Suppressor macrophage (primary cell): ENCODE data around the gene GTF3A.

Source experiments
- DNase-seq, 4 experiments: peaks; one replicate each; pipeline ENCODE4 v3.0.0-alpha.2; 2020 to 2022

GTF3A gene

DNA sequence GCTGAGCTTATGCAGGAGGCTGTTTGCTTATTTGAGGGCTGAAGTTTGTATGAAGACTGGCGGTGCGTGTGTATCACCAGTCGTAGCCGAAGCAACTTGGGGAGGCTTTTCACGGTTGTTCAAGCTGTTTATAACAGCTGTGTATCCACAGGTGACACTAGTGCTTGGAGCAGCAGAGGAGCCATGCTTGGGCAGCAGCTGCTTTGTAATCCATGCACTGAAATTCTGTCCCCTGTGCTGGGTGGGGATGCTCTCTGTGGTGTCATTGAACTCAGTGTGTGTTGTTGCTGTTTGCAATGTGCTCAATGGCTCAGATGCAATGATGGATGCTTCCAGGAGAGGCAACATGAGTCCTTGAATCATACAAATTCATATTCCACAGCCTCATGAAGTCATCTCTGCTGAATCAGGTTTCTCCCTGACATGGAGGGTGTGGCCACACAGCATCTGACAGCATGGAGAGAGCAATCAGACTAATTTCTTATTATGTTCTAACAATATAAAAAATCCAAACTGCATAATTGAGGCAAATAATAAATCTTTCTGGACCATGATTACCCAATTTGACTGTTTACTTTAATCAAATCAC, 18.8 kb upstream of the GTF3A start:
- DNase-seq, result peak in 1 of 4 experiments; percentile 7

DNA sequence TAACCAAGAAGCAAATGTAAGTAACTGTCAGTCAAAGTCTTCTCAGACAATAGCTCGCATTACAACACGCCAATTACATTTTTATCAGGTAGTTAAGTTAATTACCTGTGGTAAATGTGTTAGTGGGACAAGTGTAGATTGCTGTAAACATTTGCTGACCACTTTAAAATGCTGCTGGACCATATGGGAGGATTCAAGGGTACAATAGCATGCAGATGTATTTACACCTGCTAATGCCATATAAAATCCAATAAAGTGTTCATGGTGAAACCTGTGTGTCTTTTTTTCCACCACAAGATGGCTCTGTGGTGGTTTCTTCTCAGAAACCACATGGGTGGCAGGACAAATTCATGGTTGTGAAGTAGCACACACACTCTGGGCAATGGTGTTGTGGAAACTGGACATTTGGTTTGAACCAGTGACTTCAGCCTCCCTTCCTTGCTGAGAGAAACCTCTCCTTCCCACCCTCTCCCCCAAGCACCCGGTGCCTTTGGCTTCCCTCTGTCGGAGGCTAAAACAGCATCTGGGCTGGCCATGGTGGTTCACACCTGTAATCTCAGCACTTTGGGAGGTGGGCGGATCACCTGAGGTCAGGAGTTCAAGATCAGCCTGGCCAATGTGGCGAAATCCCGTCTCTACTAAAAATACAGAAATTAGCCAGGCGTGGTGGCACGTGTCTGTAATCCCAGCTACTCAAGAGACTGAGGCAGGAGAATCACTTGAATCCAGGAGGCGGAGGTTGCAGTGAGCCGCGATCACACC, 18.1 kb upstream of the GTF3A start:
- DNase-seq, result peak; percentile 40 to 78 (median 67)

DNA sequence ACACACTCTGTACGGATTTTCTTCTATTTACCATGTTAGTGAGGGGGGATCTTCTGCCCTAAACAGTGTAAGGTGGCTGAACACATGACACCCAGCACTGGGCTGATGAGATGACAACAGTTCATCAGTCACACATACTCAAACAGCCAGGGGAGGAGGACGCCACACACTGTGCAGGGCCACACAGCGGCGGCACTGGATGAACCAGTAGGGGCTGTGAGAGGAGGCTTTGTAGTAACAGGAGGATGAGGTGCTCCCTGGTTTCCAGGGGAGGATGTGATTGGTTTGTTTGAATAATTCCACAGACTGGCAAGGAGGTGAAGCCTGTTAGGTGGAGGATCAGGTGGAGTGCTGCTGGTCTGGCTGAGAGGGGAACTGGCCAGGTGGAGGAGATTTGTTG, 16.3 kb upstream of the GTF3A start:
- DNase-seq, result no peak

DNA sequence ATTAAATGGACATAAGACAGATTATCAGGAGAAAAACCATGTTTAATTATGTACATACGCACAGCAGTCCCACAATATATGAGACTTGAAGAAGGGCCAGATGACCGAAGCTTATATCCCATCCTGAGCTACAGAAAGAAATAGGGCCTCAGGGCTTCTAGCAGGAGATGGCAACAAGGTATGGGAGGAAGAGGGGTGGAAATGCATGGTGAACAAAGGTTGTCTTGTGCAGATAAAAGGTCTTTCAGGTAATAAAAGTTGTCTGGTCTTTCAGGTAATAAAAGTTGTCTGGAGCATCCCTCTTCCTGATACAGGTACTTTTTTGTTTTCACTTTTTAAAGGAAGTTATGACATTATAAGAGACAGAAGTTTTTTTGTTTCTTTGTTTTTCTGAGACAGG, 15.4 kb upstream of the GTF3A start:
- DNase-seq, result no peak

DNA sequence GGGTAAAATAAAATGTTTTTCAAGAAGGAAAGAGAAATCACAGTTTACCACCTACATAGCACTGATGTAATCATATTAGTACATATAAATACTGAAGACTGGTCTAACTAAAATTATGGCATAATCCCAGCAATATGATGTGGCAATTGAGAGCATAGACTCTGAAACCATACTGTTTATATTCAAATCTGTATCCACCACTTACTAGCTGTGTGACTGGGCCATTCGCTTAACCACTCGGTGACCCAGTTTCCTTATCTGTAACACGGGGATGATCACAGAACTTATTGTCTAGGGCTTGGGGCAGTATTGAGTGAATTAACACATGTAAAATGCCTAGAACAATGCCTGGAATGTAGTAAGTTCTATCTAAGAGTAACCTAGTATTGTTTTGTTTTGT, 13.1 kb upstream of the GTF3A start:
- DNase-seq, result peak in 2 of 4 experiments; percentile 18 to 40

DNA sequence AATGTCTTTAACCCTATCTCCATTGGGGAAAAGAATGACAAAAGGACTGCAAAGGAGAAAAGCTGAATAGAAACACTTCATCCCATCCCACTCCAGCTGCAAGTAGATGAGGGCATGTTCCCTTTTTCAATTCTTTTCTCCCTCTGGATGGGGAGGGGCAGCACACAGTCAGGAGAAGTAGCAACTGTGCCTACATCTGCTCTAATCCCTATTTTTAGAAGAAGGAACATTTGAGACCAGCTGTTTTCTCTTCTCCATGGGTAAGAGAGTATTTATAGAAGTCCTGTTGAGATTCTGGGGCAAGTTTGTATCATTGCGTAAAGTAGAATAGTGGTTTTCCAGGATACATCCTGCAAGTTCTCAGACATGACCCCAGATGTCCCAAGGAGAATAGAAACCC, 9.3 kb upstream of the GTF3A start:
- peak; percentile 33 to 61 (median 44) for DNase-seq

DNA sequence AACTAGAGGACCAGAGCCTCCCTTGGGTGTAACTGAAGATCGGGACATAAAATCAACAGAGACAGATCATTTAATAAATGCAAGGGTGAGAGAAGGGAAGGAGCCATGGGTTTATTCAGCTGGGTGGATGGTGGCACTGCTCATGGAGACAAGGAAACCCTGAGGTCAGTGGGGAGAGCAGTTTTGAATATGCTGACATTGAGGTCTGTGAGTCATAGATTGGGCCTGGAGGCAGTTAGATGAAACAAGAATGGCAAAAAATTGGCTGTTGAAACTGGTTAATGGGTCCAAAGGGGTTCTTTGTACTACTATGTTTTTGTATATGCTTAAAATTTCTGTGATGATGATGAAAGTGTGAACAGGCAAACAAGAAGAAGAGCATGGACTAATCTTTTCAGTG, 5.1 kb upstream of the GTF3A start:
- peak in 1 of 4 experiments; percentile 23 for DNase-seq

DNA sequence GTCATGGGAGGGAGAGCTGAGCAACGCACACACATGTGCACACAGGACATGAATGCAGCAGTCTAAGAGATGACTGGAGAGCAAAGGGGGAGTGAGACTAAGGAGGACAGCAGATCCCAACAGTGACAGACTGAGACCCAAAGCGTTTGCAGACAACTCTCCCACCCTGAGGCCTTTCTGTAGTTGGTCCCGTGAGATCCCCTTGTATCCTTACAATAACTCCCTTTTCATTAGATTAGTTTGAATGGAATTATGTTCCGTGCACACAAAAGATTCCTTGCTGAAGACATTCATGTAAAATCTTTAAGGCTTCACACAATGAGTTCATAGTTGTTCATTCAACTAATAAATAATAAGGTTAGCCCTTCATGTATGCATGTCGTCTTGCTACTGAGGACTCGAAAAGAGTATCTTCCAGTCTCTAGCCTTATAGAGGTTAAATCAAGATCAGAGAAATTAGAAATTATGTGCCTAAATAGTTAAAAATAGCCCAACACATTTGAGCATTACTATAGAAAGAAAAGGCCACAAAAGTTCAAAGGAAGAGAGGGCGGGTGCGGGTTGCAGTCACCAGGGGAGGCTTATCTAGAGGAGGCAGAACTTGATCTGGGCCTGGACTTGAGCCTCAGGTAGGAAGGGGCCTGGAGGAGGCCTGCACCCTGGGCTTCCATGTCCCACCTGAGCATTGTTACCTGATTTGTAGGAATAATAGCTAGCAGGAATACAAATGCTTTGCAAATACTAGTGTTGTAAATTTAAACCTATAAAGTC, 3.1 kb upstream of the GTF3A start:
- DNase-seq, result no peak

DNA sequence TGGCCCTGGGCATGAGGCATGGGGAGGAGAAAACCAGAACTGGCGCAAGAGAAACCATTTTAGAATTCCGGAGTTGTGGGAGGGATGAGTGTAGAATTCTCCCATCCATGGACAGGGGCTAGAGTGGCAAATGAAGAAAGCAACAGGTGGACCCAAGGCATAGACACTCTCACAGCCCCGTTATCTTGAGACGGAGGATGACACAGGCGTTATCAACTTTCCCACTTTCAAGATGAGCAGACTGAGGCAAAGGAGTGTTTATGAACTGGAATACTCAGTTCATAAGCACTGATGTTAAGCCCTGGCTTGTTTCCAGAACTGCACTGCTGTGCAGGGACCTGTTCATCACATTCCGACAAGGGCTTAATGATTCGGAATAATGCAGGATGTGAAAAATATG, 1.1 kb upstream of the GTF3A start:
- no peak for DNase-seq

DNA sequence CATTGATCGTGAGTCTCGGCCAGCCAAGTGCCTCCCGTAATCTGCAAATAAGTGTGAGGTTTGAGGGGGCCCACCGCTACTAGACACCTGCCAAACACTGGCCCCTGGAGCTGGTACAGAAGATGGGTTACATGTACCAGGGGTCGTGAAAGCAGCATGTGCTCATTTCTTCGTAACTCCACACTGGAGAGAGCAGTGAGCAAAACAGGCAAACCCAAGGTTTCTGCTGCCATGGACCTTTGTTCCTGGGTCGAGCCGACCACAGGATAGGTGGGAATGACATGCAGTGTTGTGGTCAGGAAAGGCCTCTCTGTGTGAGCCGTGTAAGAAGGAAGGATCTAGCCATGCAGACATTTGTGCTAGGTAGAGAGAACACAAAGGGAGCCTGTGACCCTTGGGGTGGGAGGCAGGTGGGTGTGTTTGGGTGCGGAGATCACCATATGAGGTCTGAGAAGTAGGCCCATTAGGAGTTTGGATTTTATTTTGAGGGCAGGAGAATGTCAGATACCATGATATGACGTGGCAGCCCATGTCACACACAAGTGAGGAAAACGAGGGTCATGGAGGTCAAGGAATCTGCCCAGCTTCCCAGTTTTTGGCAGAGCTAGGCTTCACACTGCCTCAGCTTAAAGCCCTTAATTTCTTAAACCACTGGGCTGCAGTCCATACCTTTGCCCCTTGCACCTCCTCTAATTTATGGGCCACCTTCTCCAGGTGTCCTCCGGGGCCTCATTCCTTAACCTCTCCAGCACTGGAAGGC, 919 bp downstream of the GTF3A start:
- peak in 2 of 4 experiments; percentile 66 to 68 for DNase-seq

DNA sequence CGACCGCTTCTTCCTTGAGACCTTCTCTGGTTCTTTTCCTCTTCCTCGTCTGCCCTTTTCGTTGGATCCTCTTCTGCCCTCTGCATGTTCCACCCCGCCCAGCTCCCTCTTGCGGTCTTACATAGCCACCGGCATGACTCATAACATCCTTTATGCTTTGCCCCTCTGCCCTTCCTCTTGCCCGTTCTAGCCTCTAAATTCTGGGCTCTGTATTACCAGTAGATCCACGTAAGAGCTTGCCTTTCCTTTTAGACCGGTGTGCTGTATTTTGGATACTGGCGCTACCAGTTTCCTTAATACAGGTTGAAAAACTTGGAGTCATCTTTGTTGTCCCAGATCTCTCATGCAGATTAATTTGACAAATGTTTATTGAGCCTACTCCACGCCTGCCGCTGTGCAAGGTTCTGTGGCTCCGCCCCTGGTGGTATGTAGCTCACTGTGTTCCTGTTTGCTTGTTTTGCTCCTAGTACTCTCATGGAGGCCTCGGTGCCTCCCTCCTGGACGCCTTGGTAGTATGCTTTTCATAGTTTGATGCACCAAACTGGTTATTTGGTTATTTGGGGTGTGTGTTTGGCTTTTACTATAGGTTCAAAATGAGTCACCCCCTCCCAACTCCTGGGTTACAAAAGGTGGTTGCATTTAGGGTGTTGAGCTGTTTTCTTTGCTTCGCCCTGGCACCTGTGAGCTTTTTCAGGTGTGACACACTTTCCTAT, 1.7 kb downstream of the GTF3A start:
- DNase-seq, result peak; percentile 86 to 95 (median 94)

DNA sequence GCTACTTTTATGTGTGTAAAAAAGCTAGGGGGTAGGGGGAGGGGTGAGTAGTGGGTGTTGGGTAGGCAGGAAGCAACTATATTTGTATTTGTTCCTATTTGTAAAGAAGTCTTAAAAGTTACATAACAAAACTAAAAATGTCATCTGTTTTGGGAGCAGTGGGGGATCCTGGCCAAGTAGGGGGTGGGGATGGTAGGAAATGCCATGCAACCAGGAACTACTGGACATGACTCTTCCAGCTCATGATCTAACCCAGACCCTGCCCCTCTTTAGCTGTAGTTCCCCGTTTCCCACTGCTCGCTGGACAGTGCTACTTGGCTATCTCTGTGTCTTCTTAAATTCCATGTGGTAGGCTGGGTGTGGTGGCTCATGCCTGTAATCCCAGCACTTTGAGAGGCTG, 3.2 kb downstream of the GTF3A start:
- peak; percentile 67 to 90 (median 86) for DNase-seq

DNA sequence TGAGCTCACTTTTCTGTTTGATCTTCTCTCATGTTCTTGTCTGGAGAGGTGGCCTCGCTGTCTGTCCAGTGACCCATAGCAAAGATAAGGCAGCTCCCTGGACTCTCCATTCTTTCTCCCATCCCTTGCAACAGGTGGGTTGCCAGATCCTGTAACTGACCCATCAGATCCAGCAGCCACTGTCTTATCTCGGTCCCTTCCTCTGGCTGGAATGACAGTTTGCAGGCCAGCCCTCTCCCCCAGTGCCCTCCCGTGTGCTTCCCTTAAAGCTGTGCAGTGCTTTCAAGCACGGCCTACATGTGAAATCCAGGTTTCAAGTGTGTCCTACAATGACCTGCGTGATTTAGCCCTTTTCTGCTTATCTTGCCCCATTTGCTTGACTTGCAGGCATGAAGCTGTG, 3.7 kb downstream of the GTF3A start:
- no peak for DNase-seq

DNA sequence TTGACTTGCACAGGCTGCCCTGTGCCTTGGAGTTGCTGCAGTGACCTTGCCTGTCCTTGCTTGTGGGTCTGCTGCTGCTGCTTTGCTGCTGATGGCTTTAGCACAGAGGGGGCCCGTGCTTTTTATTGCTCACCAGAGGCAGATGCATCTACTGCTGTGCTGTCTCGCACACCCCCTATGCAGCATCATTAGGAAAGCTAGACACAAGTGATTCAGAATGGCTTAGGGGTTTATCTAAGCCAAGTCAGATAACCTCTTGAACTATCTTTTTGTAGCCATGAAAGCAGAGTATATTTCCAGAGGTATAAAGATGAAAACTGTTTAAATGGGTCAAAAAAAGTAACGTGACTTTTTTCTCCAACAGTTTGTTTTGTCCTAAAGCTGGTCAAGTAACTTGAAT, 7.8 kb downstream of the GTF3A start:
- no peak for DNase-seq

DNA sequence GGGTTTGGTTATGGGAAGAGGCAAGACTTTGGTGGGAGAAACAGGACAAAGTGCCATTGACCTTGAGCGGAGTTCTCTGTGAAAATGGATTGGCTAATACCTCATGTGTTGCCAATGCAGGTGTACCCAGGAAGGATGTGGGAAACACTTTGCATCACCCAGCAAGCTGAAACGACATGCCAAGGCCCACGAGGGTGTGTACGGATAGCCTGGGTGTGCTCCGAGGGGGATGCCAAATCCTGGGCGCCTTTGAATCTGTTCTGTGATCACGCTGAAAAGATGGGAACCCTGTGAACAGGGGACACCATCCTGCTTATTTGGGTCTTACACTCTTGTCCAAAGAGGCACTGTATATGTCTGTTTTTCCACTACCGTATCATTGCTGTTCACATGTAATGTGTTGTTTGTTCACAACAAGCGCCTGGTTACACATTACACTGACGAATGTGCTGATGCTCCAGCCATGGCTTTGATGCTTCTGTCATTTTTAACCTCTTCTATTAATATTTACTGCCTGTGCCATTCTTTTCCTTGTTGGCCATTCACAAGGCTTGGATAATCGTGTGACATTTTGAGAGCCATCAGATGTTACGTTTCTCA, 8.3 kb downstream of the GTF3A start:
- DNase-seq, result no peak

DNA sequence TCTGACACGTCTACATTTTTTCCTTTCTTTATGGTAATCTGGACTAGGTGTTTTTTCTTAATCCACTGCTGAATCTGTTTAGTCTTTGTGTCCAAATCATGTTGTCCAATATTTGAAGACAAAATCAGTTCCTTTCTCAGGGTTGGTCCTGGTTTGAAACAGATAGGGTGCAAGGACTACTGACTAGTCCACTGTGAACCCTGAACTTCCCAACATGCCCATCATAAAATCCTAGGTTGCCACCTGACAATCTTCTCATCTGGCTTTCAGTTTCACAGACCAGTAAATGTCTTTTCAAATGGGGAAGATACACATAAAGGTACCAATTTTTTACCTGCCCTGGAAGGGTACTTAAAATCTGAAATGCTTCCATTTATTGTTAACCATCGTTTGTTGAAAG, 12.7 kb downstream of the GTF3A start:
- no peak for DNase-seq

DNA sequence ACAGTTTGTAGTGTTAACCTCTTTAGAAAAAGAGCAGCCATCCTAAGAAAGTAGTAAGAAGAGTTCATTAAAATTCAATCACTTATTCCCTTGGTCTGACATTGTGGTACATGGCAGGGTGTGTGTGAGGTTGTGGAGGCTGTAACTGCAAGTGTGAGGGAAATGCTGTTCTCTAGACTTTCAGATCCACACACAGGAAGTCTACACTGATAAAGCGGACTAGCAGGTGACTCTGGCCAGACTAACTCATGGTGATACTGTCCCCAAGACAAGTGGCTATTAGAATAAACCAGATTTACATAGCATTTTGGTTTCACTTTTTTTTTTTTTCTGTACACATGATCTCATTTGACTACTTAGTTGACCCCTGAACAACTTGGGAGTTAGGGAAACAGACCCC, 16.0 kb downstream of the GTF3A start:
- no peak for DNase-seq

DNA sequence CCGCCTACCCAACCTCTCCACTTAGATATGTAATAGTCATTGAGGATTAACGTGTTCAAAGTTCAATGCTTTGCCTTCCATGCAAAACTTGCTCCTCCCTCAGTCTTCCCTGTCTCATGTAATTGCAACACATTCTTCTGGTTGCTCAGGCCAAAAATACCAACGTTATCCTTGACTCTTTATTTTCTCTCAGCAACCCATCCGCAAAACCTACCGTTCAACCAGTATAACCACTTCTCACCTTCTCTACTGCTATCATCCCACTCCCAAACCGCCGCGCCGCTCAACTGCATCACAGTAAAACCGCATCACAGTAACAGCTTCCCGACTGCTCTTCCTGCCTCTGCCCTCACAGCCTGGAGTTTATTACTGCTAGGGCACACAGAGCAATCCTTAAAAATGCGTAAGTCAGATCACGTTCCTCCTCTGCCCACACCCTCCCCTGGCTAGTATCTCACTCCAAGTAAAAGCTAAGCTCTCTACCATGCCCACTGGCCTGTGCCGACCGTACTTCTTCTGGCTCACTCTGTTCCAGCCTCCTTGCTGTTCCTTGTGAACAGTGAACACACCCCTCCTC, 17.7 kb downstream of the GTF3A start:
- DNase-seq, result peak in 3 of 4 experiments; percentile 14 to 43 (median 28)

DNA sequence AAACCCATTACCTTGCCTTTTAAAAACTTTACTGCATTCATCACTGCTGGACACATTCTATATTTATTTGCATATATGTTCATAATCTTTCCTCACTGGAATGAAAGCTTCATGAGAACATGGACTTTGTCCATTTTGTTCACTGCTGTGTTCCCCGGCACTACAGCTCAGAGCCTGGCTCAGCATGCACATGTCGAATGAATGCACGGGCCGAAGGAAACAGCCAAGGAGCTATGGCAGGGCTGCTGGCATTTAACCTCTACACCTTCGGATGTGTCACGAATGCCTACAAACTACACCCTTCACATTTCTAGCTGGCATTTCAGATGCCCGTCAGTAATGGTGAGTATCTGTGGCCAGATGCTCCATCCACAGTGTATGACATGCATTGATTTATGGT, 18.4 kb downstream of the GTF3A start:
- no peak for DNase-seq

DNA sequence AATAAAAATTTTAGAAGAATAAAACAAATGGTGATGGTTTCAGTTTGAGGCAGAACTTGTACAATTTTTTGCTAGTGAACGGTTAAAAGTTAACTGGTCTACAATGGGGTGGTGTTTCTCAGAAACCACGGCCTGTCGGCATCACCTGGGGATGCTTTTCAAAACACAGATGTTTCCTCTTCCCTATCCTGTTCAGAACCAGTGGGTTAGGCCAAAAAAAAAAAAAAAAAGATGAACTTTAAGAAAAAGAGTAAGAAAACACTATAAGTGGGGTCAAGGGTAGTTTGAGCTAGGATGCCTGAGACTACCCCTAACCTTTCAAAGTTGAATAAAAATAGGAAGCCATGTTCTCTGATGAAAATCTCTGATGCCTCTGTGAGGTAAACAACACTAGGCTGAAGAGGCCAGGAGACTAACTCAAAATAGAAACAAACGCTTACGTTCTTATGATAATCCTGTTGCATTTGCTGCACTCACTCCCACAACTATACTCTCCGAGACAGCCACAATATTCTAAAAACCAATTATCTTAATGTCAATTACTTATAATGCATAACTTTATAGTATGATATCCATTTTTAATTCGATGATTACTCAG, 22.7 kb downstream of the GTF3A start:
- DNase-seq, result no peak

DNA sequence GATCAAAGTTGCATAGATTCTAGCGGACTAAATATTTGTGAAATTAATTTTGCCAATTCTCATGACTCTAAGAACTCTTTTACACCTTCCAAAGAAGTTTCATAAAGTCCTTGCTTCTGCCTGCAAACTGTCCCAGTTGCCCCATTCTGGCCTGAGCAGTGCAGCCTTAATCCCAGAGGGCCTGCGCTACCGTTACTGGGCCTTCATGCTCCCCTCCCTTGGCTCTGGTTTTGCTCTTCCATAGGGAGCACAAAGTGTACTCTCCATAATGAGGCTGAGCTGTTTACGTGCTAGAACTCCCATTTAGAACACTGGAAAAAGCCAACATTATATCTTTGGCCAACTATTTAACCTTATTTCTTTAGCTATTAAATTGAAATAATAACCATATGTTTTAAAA, 23.9 kb downstream of the GTF3A start:
- no peak for DNase-seq
